ENCODE results near the gene SMPD4. TPM values are rescaled to one million over a fixed set of nuclear protein-coding genes. Genes with fewer than 3 reads are reported as not detected.
A peak's percentile ranks its signal among the peaks of the same experiment; 100 is the strongest.
"Not testable (repeated sequence)": the region's sequence is repeated elsewhere in the genome, so short reads cannot be mapped to it uniquely, and the experiment has no call there.

SMPD4 gene
- polyA plus RNA-seq, 3 donors, result 10.5 to 34.6 (median 14.2) TPM

DNA sequence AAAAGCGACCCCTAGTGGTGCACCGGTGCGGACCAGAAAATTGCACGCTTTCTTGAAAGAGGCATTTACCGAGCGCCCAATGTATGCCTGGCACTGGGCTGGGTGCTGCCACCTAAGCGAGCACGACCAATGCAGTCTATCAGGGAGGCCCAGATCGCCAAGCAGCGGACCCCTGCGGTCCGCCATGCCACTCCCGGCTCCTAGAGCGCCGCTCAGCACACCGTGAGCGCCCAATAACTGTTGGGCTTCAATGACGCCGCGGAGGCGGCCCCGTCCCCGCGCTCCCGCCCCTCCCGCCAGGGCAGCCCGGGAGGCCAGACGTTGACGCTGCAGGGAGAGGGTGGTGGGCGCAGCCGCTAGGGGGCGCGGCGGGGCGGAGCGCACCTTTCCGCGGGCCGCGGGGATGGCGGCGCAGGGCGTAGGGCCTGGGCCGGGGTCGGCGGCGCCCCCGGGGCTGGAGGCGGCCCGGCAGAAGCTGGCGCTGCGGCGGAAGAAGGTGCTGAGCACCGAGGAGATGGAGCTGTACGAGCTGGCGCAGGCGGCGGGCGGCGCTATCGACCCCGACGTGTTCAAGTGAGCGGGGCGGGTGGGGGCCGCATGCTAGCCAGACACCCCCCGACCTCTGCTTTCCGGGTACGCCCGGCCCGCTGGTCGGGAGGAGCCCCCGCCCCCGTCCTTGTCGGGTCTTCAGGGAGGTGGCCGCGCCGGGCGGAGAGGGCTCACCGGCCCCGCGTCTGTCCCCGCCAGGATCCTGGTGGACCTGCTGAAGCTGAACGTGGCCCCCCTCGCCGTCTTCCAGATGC lies 679 bp upstream of the SMPD4 start, which contains the start of gene MZT2B:
Gene MZT2B, plus strand, starts transcription at position 383 of the 803 bp plus-strand sequence. Its CDS starts 21 bp downstream, at position 404.
- peak; percentile 76 to 82 (median 79) for DNase-seq
- not testable (repeated sequence) for H3K27me3 Mint-ChIP-seq (ENCODE audit: low read depth in 3 of 3); H3K36me3 Mint-ChIP-seq

DNA sequence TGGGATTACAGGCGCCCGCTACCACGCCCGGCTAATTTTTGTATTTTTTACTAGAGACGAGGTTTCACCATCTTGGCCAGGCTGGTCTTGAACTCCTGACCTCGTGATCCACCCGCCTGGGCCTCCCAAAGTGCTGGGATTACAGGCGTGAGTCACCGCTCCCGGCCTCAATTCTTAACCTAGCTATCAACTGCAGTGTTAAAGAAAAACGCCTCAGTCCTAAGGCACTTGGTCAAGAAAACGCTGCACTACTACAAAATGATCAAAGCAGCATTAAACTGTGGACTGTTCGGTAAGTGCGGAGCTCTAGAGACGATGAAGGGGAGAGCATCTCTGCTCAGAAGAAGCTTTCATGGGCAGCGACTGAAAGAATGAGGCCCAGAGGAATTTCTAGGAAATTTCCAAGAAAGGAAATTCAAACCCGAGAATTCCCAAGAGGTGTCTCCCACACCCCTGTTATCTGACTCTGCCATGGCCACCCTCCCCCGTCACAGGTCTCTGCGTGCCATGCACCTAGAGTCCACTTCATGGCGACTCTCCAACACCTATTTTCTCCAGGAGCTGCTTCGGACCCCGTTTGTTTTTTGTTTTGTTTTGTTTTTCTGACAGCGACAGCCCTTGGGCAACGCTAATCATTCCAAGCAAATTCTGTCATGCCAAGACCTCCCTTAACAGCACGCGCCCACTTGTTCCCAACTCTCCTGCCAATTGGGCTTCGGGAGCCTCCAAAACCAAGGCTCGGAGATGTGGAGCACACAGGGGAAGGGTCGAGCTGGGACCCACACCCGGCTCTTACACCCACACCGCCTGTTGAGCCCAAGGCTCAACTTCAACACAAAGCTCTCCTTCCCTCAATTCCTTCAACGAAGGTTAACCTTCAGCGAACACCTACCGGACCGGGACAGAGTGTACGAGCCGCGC lies 738 bp downstream of the SMPD4 start:
- H3K79me2 ChIP-seq (ENCODE audit: insufficient read depth, low read length), result peaks cover 71% of the 10 kb centered on the region
- WGBS (ENCODE audit: insufficient coverage), result 34% methylated on average over 22 of the region's 38 CpGs

More for the DNA sequence above, 679 bp upstream of the SMPD4 start, which contains the start of gene MZT2B:
- H3K4me2 ChIP-seq (replicated peaks; ENCODE audit: extremely low read depth, low read length, poor library complexity, severe bottlenecking), result peak within 1 kb of the TSS; percentile 85
- H3K9ac ChIP-seq (ENCODE audit: insufficient read depth, low read length, poor library complexity, severe bottlenecking), result peak within 1 kb of the TSS; percentile 79
- TF ChIP-seq, protein P1, sequence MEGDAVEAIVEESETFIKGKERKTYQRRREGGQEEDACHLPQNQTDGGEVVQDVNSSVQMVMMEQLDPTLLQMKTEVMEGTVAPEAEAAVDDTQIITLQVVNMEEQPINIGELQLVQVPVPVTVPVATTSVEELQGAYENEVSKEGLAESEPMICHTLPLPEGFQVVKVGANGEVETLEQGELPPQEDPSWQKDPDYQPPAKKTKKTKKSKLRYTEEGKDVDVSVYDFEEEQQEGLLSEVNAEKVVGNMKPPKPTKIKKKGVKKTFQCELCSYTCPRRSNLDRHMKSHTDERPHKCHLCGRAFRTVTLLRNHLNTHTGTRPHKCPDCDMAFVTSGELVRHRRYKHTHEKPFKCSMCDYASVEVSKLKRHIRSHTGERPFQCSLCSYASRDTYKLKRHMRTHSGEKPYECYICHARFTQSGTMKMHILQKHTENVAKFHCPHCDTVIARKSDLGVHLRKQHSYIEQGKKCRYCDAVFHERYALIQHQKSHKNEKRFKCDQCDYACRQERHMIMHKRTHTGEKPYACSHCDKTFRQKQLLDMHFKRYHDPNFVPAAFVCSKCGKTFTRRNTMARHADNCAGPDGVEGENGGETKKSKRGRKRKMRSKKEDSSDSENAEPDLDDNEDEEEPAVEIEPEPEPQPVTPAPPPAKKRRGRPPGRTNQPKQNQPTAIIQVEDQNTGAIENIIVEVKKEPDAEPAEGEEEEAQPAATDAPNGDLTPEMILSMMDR (IDR thresholded peaks at IDR 0.05), result peak; percentile 96
- Mint-ChIP-seq H3K4me1 (peaks cover 21% of the 10 kb centered on the region), H3K4me3 (peak within 1 kb of the TSS; percentile 83 to 92), H3K27ac (peak within 1 kb of the TSS; percentile 88 to 97 (median 92))
- H3K27me3 ChIP-seq (ENCODE audit: control insufficient read depth in 2 of 2, insufficient read depth in 2 of 2, low read length in 2 of 2); H4K20me1 ChIP-seq (ENCODE audit: insufficient read depth, low read length); H3K36me3 ChIP-seq (replicated peaks in 1 of 2; ENCODE audit: control insufficient read depth in 1 of 2, insufficient read depth in 2 of 2, low read length in 2 of 2); H3K9me3 Mint-ChIP-seq; H3K9me3 ChIP-seq (replicated peaks in 1 of 2; ENCODE audit: control insufficient read depth in 1 of 2, insufficient read depth in 1 of 2, low read length in 2 of 2): not testable (repeated sequence)
- peaks cover 17 to 25% of the 10 kb centered on the region in 2 donors for H3K4me1 ChIP-seq (ENCODE audit: control insufficient read depth in 1 of 2, insufficient read depth in 2 of 2, low read length in 2 of 2)
- intact Hi-C loops (cut with micrococcal nuclease), result loop anchor here in 1 of 2 donors (2.0 to 10.0 kb wide), 2 partner anchors 163 to 307 kb away; no protein-coding TSS in a partner anchor
- under 1% methylated on average over 63 of the region's 86 CpGs for WGBS (ENCODE audit: insufficient coverage)
- H2AFZ ChIP-seq (ENCODE audit: insufficient read depth, low read depth, low read length, poor library complexity, severe bottlenecking), result peak within 1 kb of the TSS; percentile 99
- peaks cover 70% of the 10 kb centered on the region for H3K79me2 ChIP-seq (ENCODE audit: insufficient read depth, low read length)
- peak within 1 kb of the TSS; percentile 67 to 90 (median 80) for H3K4me3 ChIP-seq (replicated peaks in 1 of 3; ENCODE audit: low read depth in 2 of 3, low read length in 3 of 3)
- peak within 1 kb of the TSS; percentile 59 to 92 for H3K27ac ChIP-seq (ENCODE audit: low read depth in 1 of 2, low read length in 2 of 2)

DNA sequence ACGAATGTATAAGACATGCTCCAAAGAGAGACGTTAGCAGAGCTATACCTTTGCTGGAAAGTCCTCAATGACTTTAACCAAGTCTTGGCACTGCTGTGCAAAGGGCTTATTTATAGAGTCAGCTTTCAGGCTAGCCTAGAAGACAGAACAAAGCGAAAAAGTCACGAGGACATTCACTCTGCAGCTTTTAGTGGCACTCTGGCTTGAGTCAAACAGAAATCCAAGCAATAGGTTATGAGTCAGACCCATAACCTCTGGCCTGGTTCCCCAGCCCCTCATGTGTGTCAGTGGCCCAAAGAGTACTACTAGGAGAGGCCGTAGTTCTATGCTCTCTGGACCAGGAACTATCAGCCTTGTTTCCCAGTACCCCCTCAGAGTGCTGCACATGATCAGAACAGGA lies 6.5 kb downstream of the SMPD4 start:
- intact Hi-C loops (cut with micrococcal nuclease), result loop anchor here in 1 of 2 donors (5.0 kb wide), 1 partner anchor 167 kb away; the partner anchor contains the start of gene IMP4

More for the DNA sequence above, 738 bp downstream of the SMPD4 start:
- peaks cover 17 to 25% of the 10 kb centered on the region in 2 donors for H3K4me1 ChIP-seq (ENCODE audit: control insufficient read depth in 1 of 2, insufficient read depth in 2 of 2, low read length in 2 of 2)
- H3K27ac ChIP-seq (ENCODE audit: low read depth in 1 of 2, low read length in 2 of 2), result peak overlapping the region; percentile 59 to 92
- not testable (repeated sequence) for H3K27me3 ChIP-seq (ENCODE audit: control insufficient read depth in 2 of 2, insufficient read depth in 2 of 2, low read length in 2 of 2); H3K9me3 Mint-ChIP-seq; H3K27me3 Mint-ChIP-seq (ENCODE audit: low read depth in 3 of 3); H4K20me1 ChIP-seq (ENCODE audit: insufficient read depth, low read length); H3K36me3 ChIP-seq (replicated peaks in 1 of 2; ENCODE audit: control insufficient read depth in 1 of 2, insufficient read depth in 2 of 2, low read length in 2 of 2); DNase-seq; H3K9me3 ChIP-seq (replicated peaks in 1 of 2; ENCODE audit: control insufficient read depth in 1 of 2, insufficient read depth in 1 of 2, low read length in 2 of 2); H3K36me3 Mint-ChIP-seq
- intact Hi-C loops (cut with micrococcal nuclease), result loop anchor here in 1 of 2 donors (2.0 to 10.0 kb wide), 2 partner anchors 164 to 306 kb away; no protein-coding TSS in a partner anchor
- peak overlapping the region; percentile 85 for H3K4me2 ChIP-seq (replicated peaks; ENCODE audit: extremely low read depth, low read length, poor library complexity, severe bottlenecking)
- H3K9ac ChIP-seq (ENCODE audit: insufficient read depth, low read length, poor library complexity, severe bottlenecking), result peak overlapping the region; percentile 79
- peak overlapping the region; percentile 99 for H2AFZ ChIP-seq (ENCODE audit: insufficient read depth, low read depth, low read length, poor library complexity, severe bottlenecking)
- H3K4me3 ChIP-seq (replicated peaks in 1 of 3; ENCODE audit: low read depth in 2 of 3, low read length in 3 of 3), result peak overlapping the region; percentile 67 to 90 (median 80)
- Mint-ChIP-seq H3K4me1 (peaks cover 21% of the 10 kb centered on the region), H3K27ac (peak overlapping the region; percentile 88 to 97 (median 92)), H3K4me3 (peak overlapping the region; percentile 83 to 92)

More for the DNA sequence above, 6.5 kb downstream of the SMPD4 start:
- WGBS (ENCODE audit: insufficient coverage), result 92% methylated on average over 4 of the region's 5 CpGs
- not testable (repeated sequence) for H3K4me3 Mint-ChIP-seq; H4K20me1 ChIP-seq (ENCODE audit: insufficient read depth, low read length); H3K27ac Mint-ChIP-seq; H2AFZ ChIP-seq (ENCODE audit: insufficient read depth, low read depth, low read length, poor library complexity, severe bottlenecking); H3K4me1 Mint-ChIP-seq; H3K27me3 Mint-ChIP-seq (ENCODE audit: low read depth in 3 of 3); H3K27me3 ChIP-seq (ENCODE audit: control insufficient read depth in 2 of 2, insufficient read depth in 2 of 2, low read length in 2 of 2); H3K4me3 ChIP-seq (replicated peaks in 1 of 3; ENCODE audit: low read depth in 2 of 3, low read length in 3 of 3); H3K4me2 ChIP-seq (replicated peaks; ENCODE audit: extremely low read depth, low read length, poor library complexity, severe bottlenecking); H3K9ac ChIP-seq (ENCODE audit: insufficient read depth, low read length, poor library complexity, severe bottlenecking); H3K4me1 ChIP-seq (ENCODE audit: control insufficient read depth in 1 of 2, insufficient read depth in 2 of 2, low read length in 2 of 2); H3K9me3 Mint-ChIP-seq; DNase-seq; H3K9me3 ChIP-seq (replicated peaks in 1 of 2; ENCODE audit: control insufficient read depth in 1 of 2, insufficient read depth in 1 of 2, low read length in 2 of 2); H3K27ac ChIP-seq (ENCODE audit: low read depth in 1 of 2, low read length in 2 of 2)
- H3K36me3 ChIP-seq (replicated peaks in 1 of 2; ENCODE audit: control insufficient read depth in 1 of 2, insufficient read depth in 2 of 2, low read length in 2 of 2), result peaks cover 34 to 60% of the 10 kb centered on the region in 2 donors
- H3K79me2 ChIP-seq (ENCODE audit: insufficient read depth, low read length), result peaks cover 34% of the 10 kb centered on the region
- peaks cover 45 to 53% of the 10 kb centered on the region in 2 donors for H3K36me3 Mint-ChIP-seq

Measured in CD14-positive monocyte (primary cell).